Measurements from ENCODE around the gene HNRNPUL1.

HNRNPUL1 gene

GRCh38 chr19:41234512-41235168 lies 29.5 kb upstream of the HNRNPUL1 start:
- DNase-seq, result no peak

GRCh38 chr19:41235480-41235879 lies 28.7 kb upstream of the HNRNPUL1 start:
- no peak for DNase-seq

GRCh38 chr19:41238244-41238643 lies 25.9 kb upstream of the HNRNPUL1 start:
- no peak for DNase-seq

GRCh38 chr19:41239363-41239762 lies 24.8 kb upstream of the HNRNPUL1 start:
- no peak for DNase-seq

GRCh38 chr19:41239961-41240574 lies 24.1 kb upstream of the HNRNPUL1 start:
- no peak for DNase-seq

- no peak for DNase-seq
Observed at GRCh38 chr19:41241859-41242258, 22.3 kb upstream of the HNRNPUL1 start.

GRCh38 chr19:41244117-41244516 lies 20.1 kb upstream of the HNRNPUL1 start:
- no peak for DNase-seq

GRCh38 chr19:41245843-41246242 lies 18.3 kb upstream of the HNRNPUL1 start:
- DNase-seq, result no peak

GRCh38 chr19:41248895-41249294 lies 15.3 kb upstream of the HNRNPUL1 start:
- no peak for DNase-seq

GRCh38 chr19:41249707-41250423 lies 14.3 kb upstream of the HNRNPUL1 start:
- no peak for DNase-seq

GRCh38 chr19:41253660-41254059 lies 10.5 kb upstream of the HNRNPUL1 start:
- no peak for DNase-seq

- no peak for DNase-seq
Observed at GRCh38 chr19:41255171-41255570, 9.0 kb upstream of the HNRNPUL1 start.

- DNase-seq, result peak in 1 of 2 experiments; percentile 5
Observed at GRCh38 chr19:41261474-41262190, 2.5 kb upstream of the HNRNPUL1 start.

GRCh38 chr19:41263042-41263849 lies 926 bp upstream of the HNRNPUL1 start:
- peak; percentile 67 to 73 for DNase-seq

- DNase-seq, result peak; percentile 31 to 45
Observed at GRCh38 chr19:41264581-41265394, 616 bp downstream of the HNRNPUL1 start.

GRCh38 chr19:41265395-41266153 lies 1.4 kb downstream of the HNRNPUL1 start:
- DNase-seq, result no peak

- DNase-seq, result no peak
Observed at GRCh38 chr19:41269055-41269454, 4.9 kb downstream of the HNRNPUL1 start.

- DNase-seq, result no peak
Observed at GRCh38 chr19:41269571-41269970, 5.4 kb downstream of the HNRNPUL1 start.

GRCh38 chr19:41273076-41273475 lies 8.9 kb downstream of the HNRNPUL1 start:
- DNase-seq, result no peak

GRCh38 chr19:41274802-41275201 lies 10.6 kb downstream of the HNRNPUL1 start:
- no peak for DNase-seq

GRCh38 chr19:41276231-41276630 lies 12.1 kb downstream of the HNRNPUL1 start:
- DNase-seq, result no peak
